Right renal pelvis (tissue), 4 donors: ENCODE results near the gene THADA. TPM values are rescaled to one million over a fixed set of nuclear protein-coding genes. Genes with fewer than 3 reads are reported as not detected.

Experiments
- DNase-seq, 4 donors: peaks; one replicate each; pipeline ENCODE4 v3.0.0-alpha.2; 2013; ENCODE audit warnings: low read depth in 4 of 4, low spot score in 3 of 4, missing footprints in 1 of 4
- polyA plus RNA-seq, 4 donors: library from polyadenylated mRNA; unstranded; fragments of 120-200 nt; gene quantifications; one replicate each; pipeline ENCODE4 v1.2.1, GENCODE V29; 2013; ENCODE audit not compliant: insufficient read length in 4 of 4

THADA gene
- polyA plus RNA-seq, 4 donors: 33.8 to 39.7 (median 36.0) TPM

GRCh38 chr2:43473767-43474166 is 122.1 kb downstream of the THADA start:
- no peak for DNase-seq

- DNase-seq: no peak
These were observed 123.2 kb downstream of the THADA start for GRCh38 chr2:43472527-43473194.

- no peak for DNase-seq
These were observed 126.1 kb downstream of the THADA start for GRCh38 chr2:43469713-43470112.

GRCh38 chr2:43469094-43469493 is 126.7 kb downstream of the THADA start:
- DNase-seq: no peak

- no peak for DNase-seq
These were observed 127.9 kb downstream of the THADA start for GRCh38 chr2:43467891-43468290.

GRCh38 chr2:43465234-43465633 is 130.6 kb downstream of the THADA start:
- DNase-seq: no peak

GRCh38 chr2:43464590-43464989 is 131.2 kb downstream of the THADA start:
- DNase-seq: no peak

GRCh38 chr2:43462866-43463641 is 132.8 kb downstream of the THADA start:
- DNase-seq: peak in 1 of 4 donors; percentile 38

- no peak for DNase-seq
These were observed 134.3 kb downstream of the THADA start for GRCh38 chr2:43461453-43462073.

- DNase-seq: no peak
These were observed 135.1 kb downstream of the THADA start for GRCh38 chr2:43460611-43461365.

- DNase-seq: no peak
These were observed 135.7 kb downstream of the THADA start for GRCh38 chr2:43460174-43460546.

GRCh38 chr2:43459446-43460173 is 136.2 kb downstream of the THADA start:
- DNase-seq: no peak

GRCh38 chr2:43458014-43458628 is 137.7 kb downstream of the THADA start:
- no peak for DNase-seq

GRCh38 chr2:43455731-43456642 is 139.9 kb downstream of the THADA start:
- no peak for DNase-seq

- DNase-seq: no peak
These were observed 140.5 kb downstream of the THADA start for GRCh38 chr2:43455296-43455695.

- DNase-seq: no peak
These were observed 141.0 kb downstream of the THADA start for GRCh38 chr2:43454791-43455190.

- DNase-seq: no peak
These were observed 142.4 kb downstream of the THADA start for GRCh38 chr2:43453179-43454170.

GRCh38 chr2:43452318-43452731 is 143.5 kb downstream of the THADA start:
- no peak for DNase-seq
